Measurements from ENCODE around the gene CD55.
A peak's percentile ranks its signal among the peaks of the same experiment; 100 is the strongest.

Gene CD55

GRCh38 chr1:207335695-207336363 is 14.4 kb downstream of the CD55 start:
- no peak for TF ChIP-seq CTCF (conservative IDR thresholded peaks at IDR 0.05; ENCODE audit: low read length)
- DNase-seq (ENCODE audit: low read depth): peak; percentile 57
- H3K4me3 ChIP-seq (ENCODE audit: low read length): no peak overlapping the region

- DNase-seq (ENCODE audit: low read depth): no peak
Observed at GRCh38 chr1:207336559-207337467, 15.3 kb downstream of the CD55 start.

GRCh38 chr1:207342332-207342731 is 20.9 kb downstream of the CD55 start:
- peak; percentile 54 for DNase-seq (ENCODE audit: low read depth)
- no peak for TF ChIP-seq CTCF (conservative IDR thresholded peaks at IDR 0.05; ENCODE audit: low read length)
- no peak overlapping the region for H3K4me3 ChIP-seq (ENCODE audit: low read length)

More at GRCh38 chr1:207336559-207337467, 15.3 kb downstream of the CD55 start:
- no peak for TF ChIP-seq CTCF (conservative IDR thresholded peaks at IDR 0.05; ENCODE audit: low read length)
- H3K4me3 ChIP-seq (ENCODE audit: low read length): no peak overlapping the region

GRCh38 chr1:207343675-207344074 is 22.2 kb downstream of the CD55 start:
- no peak overlapping the region for H3K4me3 ChIP-seq (ENCODE audit: low read length)
- DNase-seq (ENCODE audit: low read depth): no peak

GRCh38 chr1:207344221-207344620 is 22.7 kb downstream of the CD55 start:
- DNase-seq (ENCODE audit: low read depth): peak; percentile 34
- no peak for TF ChIP-seq CTCF (conservative IDR thresholded peaks at IDR 0.05; ENCODE audit: low read length)
- no peak overlapping the region for H3K4me3 ChIP-seq (ENCODE audit: low read length)

More at GRCh38 chr1:207343675-207344074, 22.2 kb downstream of the CD55 start:
- TF ChIP-seq CTCF (conservative IDR thresholded peaks at IDR 0.05; ENCODE audit: low read length): no peak

GRCh38 chr1:207345644-207346477 is 24.4 kb downstream of the CD55 start:
- no peak for TF ChIP-seq CTCF (conservative IDR thresholded peaks at IDR 0.05; ENCODE audit: low read length)
- no peak overlapping the region for H3K4me3 ChIP-seq (ENCODE audit: low read length)
- no peak for DNase-seq (ENCODE audit: low read depth)
